ENCODE results near the gene LSM2. TPM values are rescaled to one million over a fixed set of nuclear protein-coding genes. Genes with fewer than 3 reads are reported as not detected.

Gene LSM2
- polyA plus RNA-seq, 3 donors: 26.0 to 41.0 (median 40.0) TPM

DNA sequence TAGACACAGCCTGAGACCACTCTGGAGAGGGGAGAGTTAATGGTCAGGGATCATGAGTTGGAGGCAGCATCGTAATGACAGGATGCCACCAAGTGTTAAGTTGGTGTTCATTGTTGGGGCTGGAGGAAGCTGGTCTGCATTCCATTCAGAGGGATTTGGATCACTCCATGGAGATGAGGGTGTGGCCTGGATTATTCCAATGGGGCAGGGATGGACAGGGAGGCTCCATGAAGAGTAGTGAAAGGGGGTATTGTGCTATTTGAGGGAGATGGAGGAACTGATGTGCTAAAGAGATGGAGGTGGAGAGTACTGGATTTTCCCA is 43.2 kb downstream of the LSM2 start:
- H3K9me3 Mint-ChIP-seq: peaks cover 0 to 1% (median 0%) of the 10 kb centered on the region in 7 donors
- peak overlapping the region in 3 of 7 donors; percentile 15 to 26 (median 20) for H3K27ac Mint-ChIP-seq
- no peak overlapping the region for H3K4me3 Mint-ChIP-seq
- Histone ChIP-seq H3K27me3 (ENCODE audit: control insufficient read depth in 2 of 2, insufficient read depth in 2 of 2, low read length in 2 of 2) (no peaks in the 10 kb centered on the region), H3K4me3 (replicated peaks in 1 of 3; ENCODE audit: low read depth in 2 of 3, low read length in 3 of 3) (no peak overlapping the region), H2AFZ (ENCODE audit: insufficient read depth, low read depth, low read length, poor library complexity, severe bottlenecking) (no peak overlapping the region), H3K9ac (ENCODE audit: insufficient read depth, low read length, poor library complexity, severe bottlenecking) (no peak overlapping the region), H3K27ac (ENCODE audit: low read depth in 1 of 2, low read length in 2 of 2) (no peak overlapping the region), H3K79me2 (ENCODE audit: insufficient read depth, low read length) (no peaks in the 10 kb centered on the region), H3K4me1 (ENCODE audit: control insufficient read depth in 1 of 2, insufficient read depth in 2 of 2, low read length in 2 of 2) (peaks cover 14% of the 10 kb centered on the region in 2 donors), H3K36me3 (replicated peaks in 1 of 2; ENCODE audit: control insufficient read depth in 1 of 2, insufficient read depth in 2 of 2, low read length in 2 of 2) (peaks cover 18 to 43% of the 10 kb centered on the region in 2 donors), H3K4me2 (replicated peaks; ENCODE audit: extremely low read depth, low read length, poor library complexity, severe bottlenecking) (no peak overlapping the region), H4K20me1 (ENCODE audit: insufficient read depth, low read length) (no peaks in the 10 kb centered on the region), H3K9me3 (replicated peaks in 1 of 2; ENCODE audit: control insufficient read depth in 1 of 2, insufficient read depth in 1 of 2, low read length in 2 of 2) (no peaks in the 10 kb centered on the region)
- peaks cover 15% of the 10 kb centered on the region for H3K4me1 Mint-ChIP-seq
- peaks cover 36 to 51% of the 10 kb centered on the region in 2 donors for H3K36me3 Mint-ChIP-seq
- DNase-seq: no peak
- H3K27me3 Mint-ChIP-seq (ENCODE audit: low read depth in 3 of 3): peaks cover 0 to 11% (median 1%) of the 10 kb centered on the region in 3 donors
- TF ChIP-seq, protein P1, sequence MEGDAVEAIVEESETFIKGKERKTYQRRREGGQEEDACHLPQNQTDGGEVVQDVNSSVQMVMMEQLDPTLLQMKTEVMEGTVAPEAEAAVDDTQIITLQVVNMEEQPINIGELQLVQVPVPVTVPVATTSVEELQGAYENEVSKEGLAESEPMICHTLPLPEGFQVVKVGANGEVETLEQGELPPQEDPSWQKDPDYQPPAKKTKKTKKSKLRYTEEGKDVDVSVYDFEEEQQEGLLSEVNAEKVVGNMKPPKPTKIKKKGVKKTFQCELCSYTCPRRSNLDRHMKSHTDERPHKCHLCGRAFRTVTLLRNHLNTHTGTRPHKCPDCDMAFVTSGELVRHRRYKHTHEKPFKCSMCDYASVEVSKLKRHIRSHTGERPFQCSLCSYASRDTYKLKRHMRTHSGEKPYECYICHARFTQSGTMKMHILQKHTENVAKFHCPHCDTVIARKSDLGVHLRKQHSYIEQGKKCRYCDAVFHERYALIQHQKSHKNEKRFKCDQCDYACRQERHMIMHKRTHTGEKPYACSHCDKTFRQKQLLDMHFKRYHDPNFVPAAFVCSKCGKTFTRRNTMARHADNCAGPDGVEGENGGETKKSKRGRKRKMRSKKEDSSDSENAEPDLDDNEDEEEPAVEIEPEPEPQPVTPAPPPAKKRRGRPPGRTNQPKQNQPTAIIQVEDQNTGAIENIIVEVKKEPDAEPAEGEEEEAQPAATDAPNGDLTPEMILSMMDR (IDR thresholded peaks at IDR 0.05): no peak
- intact Hi-C loops (cut with micrococcal nuclease): no loop called here
- WGBS (ENCODE audit: insufficient coverage): 64% methylated on average over 1 of the region's 1 CpG

DNA sequence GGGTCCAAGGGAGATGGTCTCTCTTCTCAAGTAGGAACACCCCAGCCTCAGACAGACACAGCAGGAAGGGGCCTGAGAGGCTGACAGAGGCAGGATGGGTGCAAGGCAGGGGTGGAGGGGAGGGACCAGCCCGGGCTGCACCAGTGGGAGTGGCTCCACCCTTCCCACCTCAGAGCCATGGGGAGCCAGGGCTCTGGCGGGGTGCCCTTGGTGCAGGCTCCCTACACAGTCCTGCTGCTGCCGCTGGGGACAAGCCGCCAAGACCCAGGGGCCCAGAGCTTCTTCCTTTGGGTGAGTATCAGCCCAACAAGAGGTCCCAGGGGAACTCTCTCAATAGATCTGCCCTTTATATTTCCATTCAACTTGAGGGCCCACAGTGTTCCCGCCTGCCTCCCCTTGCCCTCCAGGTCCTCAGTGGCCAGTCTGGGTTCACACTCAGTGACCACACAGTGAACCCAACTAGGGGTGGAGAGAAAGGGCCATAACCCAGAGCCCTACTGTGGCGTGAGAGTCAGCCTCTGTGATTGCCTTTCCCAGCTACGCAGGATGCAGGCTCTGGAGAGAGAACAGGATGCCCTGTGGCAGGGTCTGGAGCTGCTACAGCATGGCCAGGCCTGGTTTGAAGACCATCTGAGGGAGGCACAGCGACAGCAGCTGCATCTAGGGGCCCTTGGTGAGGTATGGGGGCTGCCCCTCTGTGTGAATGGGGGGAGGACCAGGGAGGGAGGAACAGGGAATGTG is 43.7 kb downstream of the LSM2 start:
- Histone ChIP-seq H3K79me2 (ENCODE audit: insufficient read depth, low read length) (no peaks in the 10 kb centered on the region), H3K27me3 (ENCODE audit: control insufficient read depth in 2 of 2, insufficient read depth in 2 of 2, low read length in 2 of 2) (no peaks in the 10 kb centered on the region), H3K36me3 (replicated peaks in 1 of 2; ENCODE audit: control insufficient read depth in 1 of 2, insufficient read depth in 2 of 2, low read length in 2 of 2) (peaks cover 18 to 48% of the 10 kb centered on the region in 2 donors), H3K9me3 (replicated peaks in 1 of 2; ENCODE audit: control insufficient read depth in 1 of 2, insufficient read depth in 1 of 2, low read length in 2 of 2) (no peaks in the 10 kb centered on the region), H2AFZ (ENCODE audit: insufficient read depth, low read depth, low read length, poor library complexity, severe bottlenecking) (no peak overlapping the region), H3K4me2 (replicated peaks; ENCODE audit: extremely low read depth, low read length, poor library complexity, severe bottlenecking) (no peak overlapping the region), H3K4me1 (ENCODE audit: control insufficient read depth in 1 of 2, insufficient read depth in 2 of 2, low read length in 2 of 2) (peaks cover 8 to 9% of the 10 kb centered on the region in 2 donors), H3K27ac (ENCODE audit: low read depth in 1 of 2, low read length in 2 of 2) (no peak overlapping the region), H4K20me1 (ENCODE audit: insufficient read depth, low read length) (no peaks in the 10 kb centered on the region), H3K4me3 (replicated peaks in 1 of 3; ENCODE audit: low read depth in 2 of 3, low read length in 3 of 3) (no peak overlapping the region), H3K9ac (ENCODE audit: insufficient read depth, low read length, poor library complexity, severe bottlenecking) (no peak overlapping the region)
- H3K36me3 Mint-ChIP-seq: peaks cover 37 to 55% of the 10 kb centered on the region in 2 donors
- peak overlapping the region in 4 of 7 donors; percentile 10 to 26 (median 18) for H3K27ac Mint-ChIP-seq
- peaks cover 0 to 1% (median 0%) of the 10 kb centered on the region in 7 donors for H3K9me3 Mint-ChIP-seq
- peaks cover 10% of the 10 kb centered on the region for H3K4me1 Mint-ChIP-seq
- no peak for DNase-seq
- intact Hi-C loops (cut with micrococcal nuclease): no loop called here
- 91% methylated on average over 7 of the region's 8 CpGs for WGBS (ENCODE audit: insufficient coverage)
- H3K27me3 Mint-ChIP-seq (ENCODE audit: low read depth in 3 of 3): peaks cover under 1 to 11% (median 1%) of the 10 kb centered on the region in 3 donors
- TF ChIP-seq, protein P1 (IDR thresholded peaks at IDR 0.05): no peak
- H3K4me3 Mint-ChIP-seq: no peak overlapping the region

All from CD14-positive monocyte (primary cell).